Measurements from ENCODE around the gene DBH. TPM values are rescaled to one million over a fixed set of nuclear protein-coding genes. Genes with fewer than 3 reads are reported as not detected.

DBH gene
- total RNA-seq, 1 experiment from 2014 or later: not detected

DNA sequence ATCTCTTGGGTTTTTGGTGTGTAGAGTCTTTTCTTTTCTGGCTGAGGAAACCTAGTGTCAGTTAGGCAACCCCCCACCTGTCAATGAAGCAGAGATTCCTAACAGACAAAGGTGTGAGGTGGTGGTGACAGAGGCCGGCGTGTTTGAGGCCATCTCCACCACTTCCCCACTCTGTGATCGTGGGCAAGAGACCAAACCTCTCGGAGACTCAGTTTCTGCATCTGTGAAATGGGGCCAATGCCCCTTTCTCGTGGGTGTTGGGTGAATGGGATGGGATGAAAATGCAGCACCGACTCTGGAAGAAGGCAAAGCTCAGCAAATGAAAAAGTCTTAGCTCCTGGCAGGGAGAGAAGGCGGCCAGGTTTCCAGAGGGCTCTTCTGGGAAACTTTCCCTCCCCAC, 27.8 kb upstream of the DBH start:
- intact Hi-C loops (cut with micrococcal nuclease; ENCODE audit: unreplicated experiment): loop anchor here (10.0 kb wide), 1 partner anchor 116 kb away; no protein-coding TSS in a partner anchor
- Histone ChIP-seq H3K4me1 (ENCODE audit: insufficient read depth, low read length, poor library complexity, severe bottlenecking) (peaks cover 9% of the 10 kb centered on the region), H3K27me3 (replicated peaks; ENCODE audit: insufficient read depth, low read depth, low read length, poor library complexity) (peaks cover 53% of the 10 kb centered on the region), H3K9me3 (ENCODE audit: low read depth, low read length, poor library complexity, severe bottlenecking) (no peaks in the 10 kb centered on the region), H3K4me3 (ENCODE audit: low read depth, low read length, poor library complexity, severe bottlenecking) (no peak overlapping the region), H3K27ac (ENCODE audit: low read depth, low read length, poor library complexity, severe bottlenecking) (no peak overlapping the region), H3K36me3 (ENCODE audit: insufficient read depth, low read length, poor library complexity, severe bottlenecking) (no peaks in the 10 kb centered on the region)
- ChIA-PET POLR2A (ENCODE audit: low non-redundant PET) (interaction anchor here (0.6 kb wide), 1 partner anchor 607 kb away, joined by 9 read pairs; no protein-coding TSS in a partner anchor), CTCF (no interaction called here)
- TF ChIP-seq, protein P1, sequence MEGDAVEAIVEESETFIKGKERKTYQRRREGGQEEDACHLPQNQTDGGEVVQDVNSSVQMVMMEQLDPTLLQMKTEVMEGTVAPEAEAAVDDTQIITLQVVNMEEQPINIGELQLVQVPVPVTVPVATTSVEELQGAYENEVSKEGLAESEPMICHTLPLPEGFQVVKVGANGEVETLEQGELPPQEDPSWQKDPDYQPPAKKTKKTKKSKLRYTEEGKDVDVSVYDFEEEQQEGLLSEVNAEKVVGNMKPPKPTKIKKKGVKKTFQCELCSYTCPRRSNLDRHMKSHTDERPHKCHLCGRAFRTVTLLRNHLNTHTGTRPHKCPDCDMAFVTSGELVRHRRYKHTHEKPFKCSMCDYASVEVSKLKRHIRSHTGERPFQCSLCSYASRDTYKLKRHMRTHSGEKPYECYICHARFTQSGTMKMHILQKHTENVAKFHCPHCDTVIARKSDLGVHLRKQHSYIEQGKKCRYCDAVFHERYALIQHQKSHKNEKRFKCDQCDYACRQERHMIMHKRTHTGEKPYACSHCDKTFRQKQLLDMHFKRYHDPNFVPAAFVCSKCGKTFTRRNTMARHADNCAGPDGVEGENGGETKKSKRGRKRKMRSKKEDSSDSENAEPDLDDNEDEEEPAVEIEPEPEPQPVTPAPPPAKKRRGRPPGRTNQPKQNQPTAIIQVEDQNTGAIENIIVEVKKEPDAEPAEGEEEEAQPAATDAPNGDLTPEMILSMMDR (conservative IDR thresholded peaks at IDR 0.05; ENCODE audit: low read depth, low read length): no peak
- no peak for TF ChIP-seq EZH2 (IDR thresholded peaks at IDR 0.05; ENCODE audit: borderline replicate concordance, low read depth, low read length, poor library complexity, severe bottlenecking)
- BruUV-seq (replicated peaks): no TSS peak
- DNase-seq (ENCODE audit: low spot score): no peak

DNA sequence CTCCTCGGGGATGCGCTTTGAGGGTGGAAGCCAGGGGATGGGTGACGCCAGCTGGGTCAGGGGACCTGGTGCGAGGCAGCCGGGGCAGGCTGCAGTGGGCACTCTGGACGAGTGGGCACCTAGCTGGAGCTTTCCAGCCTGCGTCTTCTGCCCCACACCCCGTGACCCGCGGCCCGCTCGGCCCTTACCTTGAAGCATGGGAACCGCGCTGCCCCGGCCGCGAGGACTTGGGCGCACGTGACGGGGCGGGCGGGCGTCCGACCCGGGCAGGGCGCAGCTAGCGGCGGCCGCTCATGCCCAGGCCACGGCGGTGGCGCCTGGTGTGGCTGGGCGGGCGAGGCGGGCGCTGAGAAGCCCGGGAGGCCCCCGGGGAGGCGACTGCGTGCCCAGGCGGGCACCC, 27.3 kb upstream of the DBH start:
- Histone ChIP-seq H3K27ac (ENCODE audit: low read depth, low read length, poor library complexity, severe bottlenecking) (no peak overlapping the region), H3K27me3 (replicated peaks; ENCODE audit: insufficient read depth, low read depth, low read length, poor library complexity) (peaks cover 58% of the 10 kb centered on the region)
- TF ChIP-seq, protein P1 (conservative IDR thresholded peaks at IDR 0.05; ENCODE audit: low read depth, low read length): no peak
- TF ChIP-seq EZH2 (IDR thresholded peaks at IDR 0.05; ENCODE audit: borderline replicate concordance, low read depth, low read length, poor library complexity, severe bottlenecking): no peak

DNA sequence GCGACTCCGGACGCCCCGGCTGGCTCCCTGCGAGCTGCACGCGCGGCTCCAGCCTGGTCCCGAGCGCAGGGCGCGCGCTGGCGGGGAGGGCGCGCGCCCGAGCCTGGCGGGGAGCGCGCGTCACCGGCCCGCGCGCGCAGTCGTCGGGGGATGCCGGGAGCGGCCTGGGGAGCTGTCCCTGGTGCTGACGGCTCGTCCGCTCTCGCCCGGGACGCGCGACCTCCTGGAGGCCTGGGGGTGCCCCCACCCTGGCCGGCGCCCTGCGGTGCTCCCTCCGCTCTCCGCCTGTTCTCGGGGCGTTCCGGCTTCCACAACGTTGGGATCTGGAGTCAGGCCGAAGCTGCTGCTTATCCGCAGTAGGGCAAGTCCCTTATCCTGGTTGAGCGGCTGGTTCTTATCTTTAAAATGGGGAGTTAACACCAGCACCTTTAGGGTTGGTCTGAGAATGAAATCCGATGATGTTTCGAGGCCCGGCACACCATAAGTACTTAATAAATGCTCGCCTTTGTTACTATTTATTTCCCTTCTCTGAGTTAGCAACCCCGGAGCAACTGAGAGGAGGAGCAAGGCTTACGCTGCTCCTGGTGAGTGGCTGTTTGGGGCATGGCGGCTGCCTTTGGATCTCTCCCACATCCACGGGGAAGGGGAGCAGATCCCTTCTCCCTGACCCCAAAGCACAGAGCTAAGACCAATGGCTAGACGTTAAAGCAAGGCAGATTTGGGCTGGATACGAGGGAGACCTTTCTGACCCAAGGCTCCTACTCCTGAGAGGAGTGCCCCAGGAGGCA, 26.7 kb upstream of the DBH start, which contains the start of gene FAM163B:
FAM163B (minus strand) TSS at position 79 of the 788 bp plus-strand sequence. CDS start 29,166 bp downstream, outside the sequence.
- peaks cover 4% of the 10 kb centered on the region for H3K4me1 ChIP-seq (ENCODE audit: insufficient read depth, low read length, poor library complexity, severe bottlenecking)

More for the DNA sequence above, 27.3 kb upstream of the DBH start:
- H3K4me1 ChIP-seq (ENCODE audit: insufficient read depth, low read length, poor library complexity, severe bottlenecking): peaks cover 9% of the 10 kb centered on the region
- POLR2A ChIA-PET (ENCODE audit: low non-redundant PET): interaction anchor here (0.6 kb wide), 1 partner anchor 607 kb away, joined by 9 read pairs; no protein-coding TSS in a partner anchor
- no peaks in the 10 kb centered on the region for H3K9me3 ChIP-seq (ENCODE audit: low read depth, low read length, poor library complexity, severe bottlenecking)
- CTCF ChIA-PET: no interaction called here
- no peaks in the 10 kb centered on the region for H3K36me3 ChIP-seq (ENCODE audit: insufficient read depth, low read length, poor library complexity, severe bottlenecking)
- BruUV-seq (replicated peaks): no TSS peak
- no peak for DNase-seq (ENCODE audit: low spot score)
- no peak overlapping the region for H3K4me3 ChIP-seq (ENCODE audit: low read depth, low read length, poor library complexity, severe bottlenecking)
- intact Hi-C loops (cut with micrococcal nuclease; ENCODE audit: unreplicated experiment): loop anchor here (10.0 kb wide), 1 partner anchor 116 kb away; no protein-coding TSS in a partner anchor

More for the DNA sequence above, 26.7 kb upstream of the DBH start, which contains the start of gene FAM163B:
- H3K9me3 ChIP-seq (ENCODE audit: low read depth, low read length, poor library complexity, severe bottlenecking): no peaks in the 10 kb centered on the region
- ChIA-PET POLR2A (ENCODE audit: low non-redundant PET) (no interaction called here), CTCF (no interaction called here)
- no peak within 1 kb of the TSS for H3K27ac ChIP-seq (ENCODE audit: low read depth, low read length, poor library complexity, severe bottlenecking)
- no peak within 1 kb of the TSS for H3K4me3 ChIP-seq (ENCODE audit: low read depth, low read length, poor library complexity, severe bottlenecking)
- intact Hi-C loops (cut with micrococcal nuclease; ENCODE audit: unreplicated experiment): loop anchor here (10.0 kb wide), 1 partner anchor 115 kb away; no protein-coding TSS in a partner anchor
- DNase-seq (ENCODE audit: low spot score): peak; percentile 69
- TF ChIP-seq EZH2 (IDR thresholded peaks at IDR 0.05; ENCODE audit: borderline replicate concordance, low read depth, low read length, poor library complexity, severe bottlenecking): no peak
- TF ChIP-seq, protein P1 (conservative IDR thresholded peaks at IDR 0.05; ENCODE audit: low read depth, low read length): no peak
- peaks cover 64% of the 10 kb centered on the region for H3K27me3 ChIP-seq (replicated peaks; ENCODE audit: insufficient read depth, low read depth, low read length, poor library complexity)
- no peaks in the 10 kb centered on the region for H3K36me3 ChIP-seq (ENCODE audit: insufficient read depth, low read length, poor library complexity, severe bottlenecking)
- BruUV-seq (replicated peaks): no TSS peak
